Liver (tissue), 9 donors: ENCODE measurements around the gene SLC35B1. TPM values are rescaled to one million over a fixed set of nuclear protein-coding genes. Genes with fewer than 3 reads are reported as not detected.

ENCODE experiments used
- DNase-seq: peaks from one replicate; pipeline ENCODE4 v3.0.0-alpha.2; 2017; ENCODE audit warnings: low spot score
- H3K27ac ChIP-seq, 2 donors: one replicate each; pipeline ENCODE4 v1.7.0; 2013; ENCODE audit warnings: inconsistent platforms in 2 of 2, low read length in 2 of 2, control low read depth in 1 of 2, low read depth in 1 of 2, mild to moderate bottlenecking in 1 of 2
- H3K27me3 ChIP-seq, 4 donors: one replicate each; pipeline versions ENCODE4 v1.6.1 to v1.7.0; 2013; ENCODE audit warnings: low read length in 3 of 4, inconsistent platforms in 1 of 4, mild to moderate bottlenecking in 1 of 4, moderate library complexity in 1 of 4; ENCODE audit not compliant: control insufficient read depth in 4 of 4, insufficient read depth in 4 of 4
- H3K36me3 ChIP-seq, 4 donors: one replicate each; pipeline versions ENCODE4 v1.6.1 to v1.7.0; 2013; ENCODE audit warnings: low read length in 3 of 4, mild to moderate bottlenecking in 3 of 4, low read depth in 1 of 4, moderate library complexity in 1 of 4; ENCODE audit not compliant: control insufficient read depth in 4 of 4, insufficient read depth in 3 of 4
- H3K4me1 ChIP-seq, 4 donors: one replicate each; pipeline versions ENCODE4 v1.6.1 to v1.7.0; 2013; ENCODE audit warnings: low read length in 3 of 4, mild to moderate bottlenecking in 3 of 4, moderate library complexity in 1 of 4; ENCODE audit not compliant: control insufficient read depth in 4 of 4, insufficient read depth in 4 of 4
- H3K4me3 ChIP-seq, 3 donors: one replicate each; pipeline versions ENCODE4 v1.6.1 to v1.7.0; 2013; ENCODE audit warnings: low read length in 3 of 3, control low read depth in 1 of 3, low read depth in 1 of 3, mild to moderate bottlenecking in 1 of 3
- H3K9ac ChIP-seq, 2 donors: one replicate each; pipeline ENCODE4 v1.7.0; 2013; ENCODE audit warnings: low read length in 2 of 2, mild to moderate bottlenecking in 2 of 2, moderate library complexity in 2 of 2, control low read depth in 1 of 2, low read depth in 1 of 2
- H3K9me3 ChIP-seq, 4 donors: one replicate each; pipeline versions ENCODE4 v1.6.1 to v1.7.0; 2013; ENCODE audit warnings: low read length in 3 of 4; ENCODE audit not compliant: control insufficient read depth in 4 of 4
- EGR1 ChIP-seq, 2 donors: IDR thresholded peaks; 2 replicates each; pipeline ENCODE4 v1.6.1; 2016 to 2018; ENCODE audit warnings: antibody characterized with exemption in 2 of 2, low read depth in 2 of 2
- FOXA1 ChIP-seq: IDR thresholded peaks from 2 replicates; pipeline ENCODE4 v1.6.1; 2016; ENCODE audit warnings: antibody characterized with exemption
- FOXA2 ChIP-seq: IDR thresholded peaks from 2 replicates; pipeline ENCODE4 v1.6.1; 2016; ENCODE audit warnings: antibody characterized with exemption
- GABPA ChIP-seq, 2 donors: IDR thresholded peaks in 1 of 2; conservative IDR thresholded peaks in 1 of 2; 2 replicates each; pipeline ENCODE4 v1.6.1; 2016; ENCODE audit warnings: antibody characterized with exemption in 2 of 2, mild to moderate bottlenecking in 1 of 2, moderate library complexity in 1 of 2
- HNF4A ChIP-seq, 2 donors: conservative IDR thresholded peaks; 2 replicates each; pipeline ENCODE4 v1.6.1; 2016; ENCODE audit warnings: antibody characterized with exemption in 2 of 2, mild to moderate bottlenecking in 2 of 2
- HNF4G ChIP-seq: IDR thresholded peaks from 2 replicates; pipeline ENCODE4 v1.6.1; 2016; ENCODE audit warnings: antibody characterized with exemption
- JUND ChIP-seq, 2 donors: IDR thresholded peaks; 2 replicates each; pipeline ENCODE4 v1.6.1; 2016; ENCODE audit warnings: antibody characterized with exemption in 2 of 2
- NR2F2 ChIP-seq: IDR thresholded peaks from 2 replicates; pipeline ENCODE4 v1.6.1; 2016; ENCODE audit warnings: antibody characterized with exemption
- RAD21 ChIP-seq, 2 donors: IDR thresholded peaks; 2 replicates each; pipeline ENCODE4 v1.6.1; 2016; ENCODE audit warnings: antibody characterized with exemption in 2 of 2, mild to moderate bottlenecking in 2 of 2
- RXRA ChIP-seq, 2 donors: IDR thresholded peaks; 2 replicates each; pipeline ENCODE4 v1.6.1; 2017 to 2018; ENCODE audit warnings: antibody characterized with exemption in 2 of 2, mild to moderate bottlenecking in 1 of 2
- SP1 ChIP-seq: IDR thresholded peaks from 2 replicates; pipeline ENCODE4 v1.6.1; 2018; ENCODE audit warnings: antibody characterized with exemption, mild to moderate bottlenecking
- TAF1 ChIP-seq: conservative IDR thresholded peaks from 2 replicates; pipeline ENCODE4 v1.6.1; 2016; ENCODE audit warnings: antibody characterized with exemption, mild to moderate bottlenecking
- YY1 ChIP-seq: IDR thresholded peaks from 2 replicates; pipeline ENCODE4 v1.6.1; 2016; ENCODE audit warnings: antibody characterized with exemption, mild to moderate bottlenecking
- WGBS: extraction: QIAGEN DNeasy Blood & Tissue Kit; methylation state at CpG from one replicate; pipeline ENCODE4 v1.1.7; 2013; 5-methylcytosine and 5-hydroxymethylcytosine counted together
- polyA plus RNA-seq, 2 donors: library from polyadenylated mRNA; stranded (reverse) in 1 of 2; unstranded in 1 of 2; fragments of 200-250 nt in 1 of 2; fragments of >200 nt in 1 of 2; fragmentation: Nextera tagmentation in 1 of 2; extraction: Ambion mirVana in 1 of 2; gene quantifications; one replicate each; pipeline versions ENCODE4 v1.2.1 to v1.2.3, GENCODE V29; 2013 to 2015
- total RNA-seq, 2 donors: library from RNA; depleted of rRNA; stranded (reverse); fragments of >200 nt; gene quantifications; one replicate each; pipeline ENCODE4 v1.2.3, GENCODE V29; 2014
- TF ChIP-seq, protein P1 (sequence below): IDR thresholded peaks from 2 replicates; pipeline ENCODE4 v1.6.1; 2016; ENCODE audit warnings: antibody characterized with exemption, mild to moderate bottlenecking
- TF ChIP-seq, protein P2 (sequence below): fragments of 150-350 bp; IDR thresholded peaks from 2 replicates; pipeline ENCODE4 v1.5.1; 2017; ENCODE audit warnings: improper control_type of control experiment, low read depth, low read length; ENCODE audit not compliant: missing input control
- TF ChIP-seq, protein P3 (sequence below): IDR thresholded peaks from 2 replicates; pipeline ENCODE4 v1.6.1; 2016; ENCODE audit warnings: antibody characterized with exemption
- TF ChIP-seq, protein P4 (sequence below): IDR thresholded peaks from 2 replicates; pipeline ENCODE4 v1.6.1; 2016; ENCODE audit warnings: antibody characterized with exemption
- TF ChIP-seq, protein P5 (sequence below): IDR thresholded peaks from 2 replicates; pipeline ENCODE4 v1.6.1; 2016; ENCODE audit warnings: antibody characterized with exemption
- donor health status: healthy.
- donor health status: healthy.
- donor health status: healthy.
- donor health status: healthy.
- donor health status: healthy.

Gene SLC35B1
- total and polyA plus RNA-seq, 4 donors = 29.8 to 90.1 (median 76.8) TPM

DNA sequence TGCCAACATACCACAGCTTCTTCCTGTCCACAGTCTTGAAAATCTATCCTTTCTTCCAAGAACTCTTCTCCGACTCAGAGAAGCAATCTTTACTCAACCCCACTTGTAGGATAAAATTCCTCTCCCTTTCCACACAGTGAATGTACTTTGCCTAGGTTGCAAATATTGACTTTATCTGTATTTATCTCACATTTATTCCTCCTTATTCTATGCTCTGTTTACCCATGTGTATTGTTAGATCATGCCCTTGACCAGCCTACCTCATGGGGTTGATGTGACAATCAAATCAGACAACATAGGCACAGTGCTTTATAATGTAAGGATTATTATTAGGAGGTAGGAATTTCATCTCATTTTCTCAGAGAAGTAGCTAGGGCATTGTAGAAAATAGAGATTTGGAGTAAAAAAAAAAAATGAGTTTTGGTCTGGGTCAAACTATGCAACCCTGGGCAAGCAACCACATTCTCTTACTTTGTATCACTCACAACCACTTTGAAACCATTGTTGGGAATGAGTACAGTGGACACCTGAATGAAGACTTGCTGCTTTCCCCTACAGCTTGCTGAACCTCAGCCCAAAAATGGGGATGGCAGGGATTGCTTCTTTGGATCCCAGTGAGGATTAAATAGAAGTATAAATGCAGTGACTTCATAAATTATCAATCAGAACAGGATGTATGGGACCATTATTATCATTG is 9.1 kb upstream of the SLC35B1 start:
- H3K27me3 ChIP-seq = no peaks in the 10 kb centered on the region
- no peak overlapping the region for H3K9ac ChIP-seq
- no peak overlapping the region for H3K4me3 ChIP-seq
- H3K4me1 ChIP-seq = no peaks in the 10 kb centered on the region
- no peak overlapping the region for H3K27ac ChIP-seq
- H3K9me3 ChIP-seq = no peaks in the 10 kb centered on the region
- TF ChIP-seq, protein P1, sequence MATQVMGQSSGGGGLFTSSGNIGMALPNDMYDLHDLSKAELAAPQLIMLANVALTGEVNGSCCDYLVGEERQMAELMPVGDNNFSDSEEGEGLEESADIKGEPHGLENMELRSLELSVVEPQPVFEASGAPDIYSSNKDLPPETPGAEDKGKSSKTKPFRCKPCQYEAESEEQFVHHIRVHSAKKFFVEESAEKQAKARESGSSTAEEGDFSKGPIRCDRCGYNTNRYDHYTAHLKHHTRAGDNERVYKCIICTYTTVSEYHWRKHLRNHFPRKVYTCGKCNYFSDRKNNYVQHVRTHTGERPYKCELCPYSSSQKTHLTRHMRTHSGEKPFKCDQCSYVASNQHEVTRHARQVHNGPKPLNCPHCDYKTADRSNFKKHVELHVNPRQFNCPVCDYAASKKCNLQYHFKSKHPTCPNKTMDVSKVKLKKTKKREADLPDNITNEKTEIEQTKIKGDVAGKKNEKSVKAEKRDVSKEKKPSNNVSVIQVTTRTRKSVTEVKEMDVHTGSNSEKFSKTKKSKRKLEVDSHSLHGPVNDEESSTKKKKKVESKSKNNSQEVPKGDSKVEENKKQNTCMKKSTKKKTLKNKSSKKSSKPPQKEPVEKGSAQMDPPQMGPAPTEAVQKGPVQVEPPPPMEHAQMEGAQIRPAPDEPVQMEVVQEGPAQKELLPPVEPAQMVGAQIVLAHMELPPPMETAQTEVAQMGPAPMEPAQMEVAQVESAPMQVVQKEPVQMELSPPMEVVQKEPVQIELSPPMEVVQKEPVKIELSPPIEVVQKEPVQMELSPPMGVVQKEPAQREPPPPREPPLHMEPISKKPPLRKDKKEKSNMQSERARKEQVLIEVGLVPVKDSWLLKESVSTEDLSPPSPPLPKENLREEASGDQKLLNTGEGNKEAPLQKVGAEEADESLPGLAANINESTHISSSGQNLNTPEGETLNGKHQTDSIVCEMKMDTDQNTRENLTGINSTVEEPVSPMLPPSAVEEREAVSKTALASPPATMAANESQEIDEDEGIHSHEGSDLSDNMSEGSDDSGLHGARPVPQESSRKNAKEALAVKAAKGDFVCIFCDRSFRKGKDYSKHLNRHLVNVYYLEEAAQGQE = no peak
- TF ChIP-seq JUND (IDR thresholded peaks at IDR 0.05) = no peak
- TF ChIP-seq TAF1 = no peak
- TF ChIP-seq GABPA (IDR thresholded peaks at IDR 0.05 in 1 of 2, conservative IDR thresholded peaks at IDR 0.05 in 1 of 2) = no peak
- DNase-seq = no peak
- peaks cover 13 to 51% (median 47%) of the 10 kb centered on the region in 4 donors for H3K36me3 ChIP-seq
- 93% methylated on average over 1 of the region's 1 CpG for WGBS

DNA sequence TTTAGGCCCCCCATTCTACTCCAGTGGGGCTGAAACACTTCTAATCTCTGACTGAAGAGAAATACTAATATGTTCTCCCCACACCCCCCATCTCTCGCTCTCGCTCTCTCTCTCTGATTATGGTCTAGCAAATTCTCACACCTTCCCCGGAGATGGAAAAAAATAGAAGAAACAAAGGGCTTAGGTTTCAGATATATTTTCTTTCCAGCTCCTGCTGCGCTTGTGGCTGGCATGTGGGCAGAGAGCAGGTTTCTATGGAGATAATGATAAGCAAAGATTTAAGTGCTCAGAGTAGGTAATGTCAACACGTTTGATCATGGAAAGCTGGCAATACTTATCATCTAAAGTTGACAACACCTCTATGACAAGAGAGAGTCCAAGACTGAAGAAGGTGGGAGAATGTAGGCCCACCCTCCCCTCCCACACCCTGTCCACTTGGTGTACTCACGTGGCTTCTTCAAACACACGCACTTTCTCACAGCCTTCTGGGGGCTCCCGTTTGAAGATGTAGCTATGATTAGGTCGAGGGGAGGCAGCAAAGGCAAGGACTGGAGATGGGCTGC is 8.0 kb upstream of the SLC35B1 start:
- Histone ChIP-seq H3K9me3 (no peaks in the 10 kb centered on the region), H3K27ac (no peak overlapping the region), H3K9ac (no peak overlapping the region), H3K27me3 (no peaks in the 10 kb centered on the region), H3K36me3 (peaks cover 13 to 51% (median 45%) of the 10 kb centered on the region in 4 donors), H3K4me1 (no peaks in the 10 kb centered on the region), H3K4me3 (no peak overlapping the region)
- TF ChIP-seq RAD21 (IDR thresholded peaks at IDR 0.05) (no peak), JUND (IDR thresholded peaks at IDR 0.05) (no peak), YY1 (no peak), EGR1 (IDR thresholded peaks at IDR 0.05; ENCODE audit: low read depth in 2 of 2) (no peak), SP1 (no peak), HNF4G (no peak), HNF4A (conservative IDR thresholded peaks at IDR 0.05) (no peak), TAF1 (no peak), FOXA2 (no peak), FOXA1 (no peak), NR2F2 (no peak), RXRA (IDR thresholded peaks at IDR 0.05) (no peak), GABPA (IDR thresholded peaks at IDR 0.05 in 1 of 2, conservative IDR thresholded peaks at IDR 0.05 in 1 of 2) (no peak)
- TF ChIP-seq, protein P2, sequence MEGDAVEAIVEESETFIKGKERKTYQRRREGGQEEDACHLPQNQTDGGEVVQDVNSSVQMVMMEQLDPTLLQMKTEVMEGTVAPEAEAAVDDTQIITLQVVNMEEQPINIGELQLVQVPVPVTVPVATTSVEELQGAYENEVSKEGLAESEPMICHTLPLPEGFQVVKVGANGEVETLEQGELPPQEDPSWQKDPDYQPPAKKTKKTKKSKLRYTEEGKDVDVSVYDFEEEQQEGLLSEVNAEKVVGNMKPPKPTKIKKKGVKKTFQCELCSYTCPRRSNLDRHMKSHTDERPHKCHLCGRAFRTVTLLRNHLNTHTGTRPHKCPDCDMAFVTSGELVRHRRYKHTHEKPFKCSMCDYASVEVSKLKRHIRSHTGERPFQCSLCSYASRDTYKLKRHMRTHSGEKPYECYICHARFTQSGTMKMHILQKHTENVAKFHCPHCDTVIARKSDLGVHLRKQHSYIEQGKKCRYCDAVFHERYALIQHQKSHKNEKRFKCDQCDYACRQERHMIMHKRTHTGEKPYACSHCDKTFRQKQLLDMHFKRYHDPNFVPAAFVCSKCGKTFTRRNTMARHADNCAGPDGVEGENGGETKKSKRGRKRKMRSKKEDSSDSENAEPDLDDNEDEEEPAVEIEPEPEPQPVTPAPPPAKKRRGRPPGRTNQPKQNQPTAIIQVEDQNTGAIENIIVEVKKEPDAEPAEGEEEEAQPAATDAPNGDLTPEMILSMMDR = no peak
- TF ChIP-seq, protein P3, sequence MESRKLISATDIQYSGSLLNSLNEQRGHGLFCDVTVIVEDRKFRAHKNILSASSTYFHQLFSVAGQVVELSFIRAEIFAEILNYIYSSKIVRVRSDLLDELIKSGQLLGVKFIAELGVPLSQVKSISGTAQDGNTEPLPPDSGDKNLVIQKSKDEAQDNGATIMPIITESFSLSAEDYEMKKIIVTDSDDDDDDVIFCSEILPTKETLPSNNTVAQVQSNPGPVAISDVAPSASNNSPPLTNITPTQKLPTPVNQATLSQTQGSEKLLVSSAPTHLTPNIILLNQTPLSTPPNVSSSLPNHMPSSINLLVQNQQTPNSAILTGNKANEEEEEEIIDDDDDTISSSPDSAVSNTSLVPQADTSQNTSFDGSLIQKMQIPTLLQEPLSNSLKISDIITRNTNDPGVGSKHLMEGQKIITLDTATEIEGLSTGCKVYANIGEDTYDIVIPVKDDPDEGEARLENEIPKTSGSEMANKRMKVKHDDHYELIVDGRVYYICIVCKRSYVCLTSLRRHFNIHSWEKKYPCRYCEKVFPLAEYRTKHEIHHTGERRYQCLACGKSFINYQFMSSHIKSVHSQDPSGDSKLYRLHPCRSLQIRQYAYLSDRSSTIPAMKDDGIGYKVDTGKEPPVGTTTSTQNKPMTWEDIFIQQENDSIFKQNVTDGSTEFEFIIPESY = no peak
- TF ChIP-seq, protein P4, sequence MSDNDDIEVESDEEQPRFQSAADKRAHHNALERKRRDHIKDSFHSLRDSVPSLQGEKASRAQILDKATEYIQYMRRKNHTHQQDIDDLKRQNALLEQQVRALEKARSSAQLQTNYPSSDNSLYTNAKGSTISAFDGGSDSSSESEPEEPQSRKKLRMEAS = no peak
- TF ChIP-seq, protein P1 = no peak
- TF ChIP-seq, protein P5, sequence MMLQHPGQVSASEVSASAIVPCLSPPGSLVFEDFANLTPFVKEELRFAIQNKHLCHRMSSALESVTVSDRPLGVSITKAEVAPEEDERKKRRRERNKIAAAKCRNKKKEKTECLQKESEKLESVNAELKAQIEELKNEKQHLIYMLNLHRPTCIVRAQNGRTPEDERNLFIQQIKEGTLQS = no peak
- DNase-seq = no peak
- 83% methylated on average over 9 of the region's 9 CpGs for WGBS
